ENCODE data around the gene C20orf96.

Gene C20orf96

GRCh38 chr20:300345-300990 lies 9.9 kb upstream of the C20orf96 start:
- Histone ChIP-seq H3K9me3 (ENCODE audit: insufficient read depth, low read depth, low read length) (no peaks in the 10 kb centered on the region), H3K79me2 (ENCODE audit: insufficient read depth, low read length) (peaks cover 49% of the 10 kb centered on the region), H3K27me3 (ENCODE audit: insufficient read depth, low read length, poor library complexity, severe bottlenecking) (no peaks in the 10 kb centered on the region), H3F3A (ENCODE audit: low read depth) (no peaks in the 10 kb centered on the region), H3K4me3 (ENCODE audit: low read length, poor library complexity, severe bottlenecking) (peak overlapping the region; percentile 85), H3K9ac (ENCODE audit: low read depth, low read length, poor library complexity, severe bottlenecking) (peak overlapping the region; percentile 93), H3K4me1 (ENCODE audit: insufficient read depth, low read length, poor library complexity, severe bottlenecking) (peaks cover 41% of the 10 kb centered on the region), H3K36me3 (ENCODE audit: insufficient read depth, low read length) (no peaks in the 10 kb centered on the region), H3K4me2 (ENCODE audit: low read depth, low read length, poor library complexity, severe bottlenecking) (peak overlapping the region; percentile 88), H2AFZ (ENCODE audit: low read length) (no peak overlapping the region), H3K9me2 (replicated peaks; ENCODE audit: low read depth, low read length) (no peaks in the 10 kb centered on the region), H4K20me1 (ENCODE audit: insufficient read depth, low read length, poor library complexity, severe bottlenecking) (peaks cover 27% of the 10 kb centered on the region)
- TF ChIP-seq EZH2phosphoT487 (IDR thresholded peaks at IDR 0.05; ENCODE audit: borderline replicate concordance): no peak
- TF ChIP-seq, protein P1, sequence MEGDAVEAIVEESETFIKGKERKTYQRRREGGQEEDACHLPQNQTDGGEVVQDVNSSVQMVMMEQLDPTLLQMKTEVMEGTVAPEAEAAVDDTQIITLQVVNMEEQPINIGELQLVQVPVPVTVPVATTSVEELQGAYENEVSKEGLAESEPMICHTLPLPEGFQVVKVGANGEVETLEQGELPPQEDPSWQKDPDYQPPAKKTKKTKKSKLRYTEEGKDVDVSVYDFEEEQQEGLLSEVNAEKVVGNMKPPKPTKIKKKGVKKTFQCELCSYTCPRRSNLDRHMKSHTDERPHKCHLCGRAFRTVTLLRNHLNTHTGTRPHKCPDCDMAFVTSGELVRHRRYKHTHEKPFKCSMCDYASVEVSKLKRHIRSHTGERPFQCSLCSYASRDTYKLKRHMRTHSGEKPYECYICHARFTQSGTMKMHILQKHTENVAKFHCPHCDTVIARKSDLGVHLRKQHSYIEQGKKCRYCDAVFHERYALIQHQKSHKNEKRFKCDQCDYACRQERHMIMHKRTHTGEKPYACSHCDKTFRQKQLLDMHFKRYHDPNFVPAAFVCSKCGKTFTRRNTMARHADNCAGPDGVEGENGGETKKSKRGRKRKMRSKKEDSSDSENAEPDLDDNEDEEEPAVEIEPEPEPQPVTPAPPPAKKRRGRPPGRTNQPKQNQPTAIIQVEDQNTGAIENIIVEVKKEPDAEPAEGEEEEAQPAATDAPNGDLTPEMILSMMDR (conservative IDR thresholded peaks at IDR 0.05; ENCODE audit: low read length): no peak

- no peak overlapping the region for H2AFZ ChIP-seq (ENCODE audit: low read length)
- H3K4me3 ChIP-seq (ENCODE audit: low read length, poor library complexity, severe bottlenecking): peak overlapping the region; percentile 85
- H3K9me3 ChIP-seq (ENCODE audit: insufficient read depth, low read depth, low read length): no peaks in the 10 kb centered on the region
- no peaks in the 10 kb centered on the region for H3K36me3 ChIP-seq (ENCODE audit: insufficient read depth, low read length)
- H3K4me1 ChIP-seq (ENCODE audit: insufficient read depth, low read length, poor library complexity, severe bottlenecking): peaks cover 41% of the 10 kb centered on the region
- peak overlapping the region; percentile 88 for H3K4me2 ChIP-seq (ENCODE audit: low read depth, low read length, poor library complexity, severe bottlenecking)
- no peaks in the 10 kb centered on the region for H3K9me2 ChIP-seq (replicated peaks; ENCODE audit: low read depth, low read length)
- H3K9ac ChIP-seq (ENCODE audit: low read depth, low read length, poor library complexity, severe bottlenecking): peak overlapping the region; percentile 93
- peaks cover 27% of the 10 kb centered on the region for H4K20me1 ChIP-seq (ENCODE audit: insufficient read depth, low read length, poor library complexity, severe bottlenecking)
- TF ChIP-seq, protein P1 (conservative IDR thresholded peaks at IDR 0.05; ENCODE audit: low read length): no peak
- no peak for TF ChIP-seq EZH2phosphoT487 (IDR thresholded peaks at IDR 0.05; ENCODE audit: borderline replicate concordance)
- no peaks in the 10 kb centered on the region for H3K27me3 ChIP-seq (ENCODE audit: insufficient read depth, low read length, poor library complexity, severe bottlenecking)
- no peaks in the 10 kb centered on the region; the same call in 1 of the 2 replicates for H3F3A ChIP-seq (ENCODE audit: low read depth)
- H3K79me2 ChIP-seq (ENCODE audit: insufficient read depth, low read length): peaks cover 49% of the 10 kb centered on the region
Observed at GRCh38 chr20:298776-299391, 8.3 kb upstream of the C20orf96 start.

GRCh38 chr20:297925-298775 lies 7.6 kb upstream of the C20orf96 start:
- peaks cover 27% of the 10 kb centered on the region for H4K20me1 ChIP-seq (ENCODE audit: insufficient read depth, low read length, poor library complexity, severe bottlenecking)
- peak overlapping the region; percentile 93 for H3K9ac ChIP-seq (ENCODE audit: low read depth, low read length, poor library complexity, severe bottlenecking)
- peaks cover 49% of the 10 kb centered on the region for H3K79me2 ChIP-seq (ENCODE audit: insufficient read depth, low read length)
- H3F3A ChIP-seq (ENCODE audit: low read depth): no peaks in the 10 kb centered on the region; the same call in 1 of the 2 replicates
- H2AFZ ChIP-seq (ENCODE audit: low read length): peak overlapping the region; percentile 50; the same call in 1 of the 2 replicates
- H3K27me3 ChIP-seq (ENCODE audit: insufficient read depth, low read length, poor library complexity, severe bottlenecking): no peaks in the 10 kb centered on the region
- H3K4me2 ChIP-seq (ENCODE audit: low read depth, low read length, poor library complexity, severe bottlenecking): peak overlapping the region; percentile 88
- peak overlapping the region; percentile 85 for H3K4me3 ChIP-seq (ENCODE audit: low read length, poor library complexity, severe bottlenecking)
- H3K36me3 ChIP-seq (ENCODE audit: insufficient read depth, low read length): no peaks in the 10 kb centered on the region
- no peak for TF ChIP-seq EZH2phosphoT487 (IDR thresholded peaks at IDR 0.05; ENCODE audit: borderline replicate concordance)
- TF ChIP-seq, protein P1 (conservative IDR thresholded peaks at IDR 0.05; ENCODE audit: low read length): no peak
- H3K9me3 ChIP-seq (ENCODE audit: insufficient read depth, low read depth, low read length): no peaks in the 10 kb centered on the region
- peaks cover 41% of the 10 kb centered on the region for H3K4me1 ChIP-seq (ENCODE audit: insufficient read depth, low read length, poor library complexity, severe bottlenecking)
- no peaks in the 10 kb centered on the region for H3K9me2 ChIP-seq (replicated peaks; ENCODE audit: low read depth, low read length)
